Keratinocyte (primary cell): ENCODE data around the gene CALR3. TPM values are rescaled to one million over a fixed set of nuclear protein-coding genes. Genes with fewer than 3 reads are reported as not detected.

Experiments used
- DNase-seq: peaks from one replicate; pipeline ENCODE4 v3.0.0-alpha.2; 2011; ENCODE audit warnings: low read depth, missing footprints, low spot score
- FAIRE-seq: peaks from 2 replicates; lab custom pipeline; 2011; peaks lifted over from hg19 to GRCh38; lab: Jason Lieb, UNC
- H2AFZ ChIP-seq: 2 replicates; pipeline ENCODE4 v1.6.0; 2012; ENCODE audit warnings: low read length, control low read depth, inconsistent platforms; ENCODE audit not compliant: control insufficient read depth
- H3K27ac ChIP-seq: 2 replicates; pipeline ENCODE4 v1.5.1; 2011; ENCODE audit warnings: low read length; ENCODE audit not compliant: control insufficient read depth, insufficient read depth
- H3K27me3 ChIP-seq: 3 replicates; pipeline ENCODE4 v1.6.0; 2011; ENCODE audit warnings: low read length; ENCODE audit not compliant: control insufficient read depth, insufficient read depth; ENCODE audit errors: extremely low read depth
- H3K36me3 ChIP-seq, 2 experiments: 2 replicates in 1 of 2; 3 replicates in 1 of 2; pipeline ENCODE4 v1.5.1; 2011; ENCODE audit warnings: low read length in 2 of 2, mild to moderate bottlenecking in 1 of 2; ENCODE audit not compliant: control insufficient read depth in 2 of 2, insufficient read depth in 2 of 2; ENCODE audit errors: extremely low read depth in 1 of 2
- H3K4me1 ChIP-seq: 3 replicates; pipeline ENCODE4 v1.5.1; 2011; ENCODE audit warnings: low read length; ENCODE audit not compliant: control insufficient read depth, insufficient read depth; ENCODE audit errors: extremely low read depth
- H3K4me2 ChIP-seq: 3 replicates; pipeline ENCODE4 v1.6.0; 2011; ENCODE audit warnings: low read depth, low read length; ENCODE audit not compliant: control insufficient read depth, insufficient read depth; ENCODE audit errors: extremely low read depth
- H3K4me3 ChIP-seq, 3 experiments: fragments of 200-600 bp in 1 of 3; sonication (generic) in 1 of 3; 2 replicates in 2 of 3; 3 replicates in 1 of 3; pipeline ENCODE4 v1.5.1; 2011 to 2016; ENCODE audit warnings: low read length in 3 of 3, mild to moderate bottlenecking in 3 of 3, control low read depth in 2 of 3, inconsistent platforms in 1 of 3, low read depth in 1 of 3, mixed read lengths in 1 of 3, mixed run types in 1 of 3, moderate library complexity in 1 of 3; ENCODE audit not compliant: control insufficient read depth in 2 of 3, insufficient read depth in 2 of 3; ENCODE audit errors: extremely low read depth in 1 of 3
- H3K79me2 ChIP-seq: 2 replicates; pipeline ENCODE4 v1.6.0; 2012; ENCODE audit warnings: low read length; ENCODE audit not compliant: control insufficient read depth, insufficient read depth
- H3K9ac ChIP-seq: 3 replicates; pipeline ENCODE4 v1.6.0; 2011; ENCODE audit warnings: low read length; ENCODE audit not compliant: control insufficient read depth, insufficient read depth; ENCODE audit errors: extremely low read depth
- H3K9me1 ChIP-seq: 3 replicates; pipeline ENCODE4 v1.6.0; 2011; ENCODE audit warnings: low read length; ENCODE audit not compliant: control insufficient read depth, insufficient read depth; ENCODE audit errors: extremely low read depth
- H3K9me3 ChIP-seq: 2 replicates; pipeline ENCODE4 v1.5.1; 2012; ENCODE audit warnings: low read depth, low read length; ENCODE audit not compliant: control insufficient read depth
- H4K20me1 ChIP-seq: 3 replicates; pipeline ENCODE4 v1.6.0; 2011; ENCODE audit warnings: low read length; ENCODE audit not compliant: control insufficient read depth, insufficient read depth; ENCODE audit errors: extremely low read depth
- EZH2 ChIP-seq: IDR thresholded peaks from one replicate; pipeline ENCODE4 v1.6.1; 2012; ENCODE audit warnings: inconsistent platforms, mild to moderate bottlenecking, low read length, moderate library complexity
- dilution Hi-C: fragments of 300-500 bp; cut with MboI; formaldehyde crosslinking; loops from one replicate; pipeline ENCODE4 v1.7.0; 2020; ENCODE audit warnings: low sequenced_read_pairs; ENCODE audit not compliant: extremely low pct_ligation_motif_present
- polyA plus RNA-seq, 5 experiments: library from polyadenylated mRNA; depleted of rRNA in 3 of 5; stranded (reverse) in 3 of 5; stranded (forward) in 1 of 5; unstranded in 1 of 5; fragments of >200 nt; gene quantifications; 1 replicate in 1 of 5; 2 replicates in 3 of 5; 3 replicates in 1 of 5; pipeline versions ENCODE4 v1.2.1 to v1.2.3, GENCODE V29; 2011 to 2012; ENCODE audit warnings: missing spikeins in 2 of 5, low read depth in 1 of 5, low replicate concordance in 1 of 5
- TF ChIP-seq, protein P1 (sequence below), 3 experiments: IDR thresholded peaks in 1 of 3; conservative IDR thresholded peaks in 1 of 3; optimal IDR thresholded peaks in 1 of 3; 2 replicates in 2 of 3; 3 replicates in 1 of 3; pipeline versions ENCODE3 to v1.5.1; 2011; ENCODE audit warnings: low read length in 3 of 3, mild to moderate bottlenecking in 3 of 3, moderate library complexity in 2 of 3, control low read depth in 1 of 3, inconsistent platforms in 1 of 3; ENCODE audit not compliant: insufficient read depth in 2 of 3; ENCODE audit errors: extremely low read depth in 1 of 3

CALR3 gene
- polyA plus RNA-seq, 1 donor (not counting 4 experiments of a cell fraction or from before 2014, with no cell fraction given), result not detected

DNA sequence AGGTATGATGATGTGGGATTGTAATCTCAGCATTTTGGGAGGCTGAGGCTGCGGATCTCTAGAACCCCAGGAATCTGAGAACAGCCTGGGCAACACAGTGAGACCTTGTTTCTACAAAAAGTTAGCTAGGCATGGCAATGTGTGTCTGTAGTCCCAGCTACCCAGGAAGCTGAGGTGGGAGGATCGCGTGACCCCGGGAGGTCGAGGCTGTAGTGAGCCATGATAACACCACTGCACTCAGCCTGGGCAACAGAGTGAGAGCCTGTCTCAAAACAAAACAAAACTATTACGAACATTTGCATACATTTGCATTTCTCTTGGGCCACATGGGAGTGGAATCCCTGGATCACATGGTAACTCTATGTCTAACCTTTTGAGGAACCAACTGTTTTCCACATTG lies 1.9 kb upstream of the CALR3 start:
- no peak overlapping the region for H2AFZ ChIP-seq
- no peak overlapping the region for H3K27ac ChIP-seq
- no peak for FAIRE-seq
- no peak overlapping the region for H3K9ac ChIP-seq
- dilution Hi-C loops, result no loop called here
- peaks cover 5% of the 10 kb centered on the region for H3K4me1 ChIP-seq
- TF ChIP-seq, protein P1, sequence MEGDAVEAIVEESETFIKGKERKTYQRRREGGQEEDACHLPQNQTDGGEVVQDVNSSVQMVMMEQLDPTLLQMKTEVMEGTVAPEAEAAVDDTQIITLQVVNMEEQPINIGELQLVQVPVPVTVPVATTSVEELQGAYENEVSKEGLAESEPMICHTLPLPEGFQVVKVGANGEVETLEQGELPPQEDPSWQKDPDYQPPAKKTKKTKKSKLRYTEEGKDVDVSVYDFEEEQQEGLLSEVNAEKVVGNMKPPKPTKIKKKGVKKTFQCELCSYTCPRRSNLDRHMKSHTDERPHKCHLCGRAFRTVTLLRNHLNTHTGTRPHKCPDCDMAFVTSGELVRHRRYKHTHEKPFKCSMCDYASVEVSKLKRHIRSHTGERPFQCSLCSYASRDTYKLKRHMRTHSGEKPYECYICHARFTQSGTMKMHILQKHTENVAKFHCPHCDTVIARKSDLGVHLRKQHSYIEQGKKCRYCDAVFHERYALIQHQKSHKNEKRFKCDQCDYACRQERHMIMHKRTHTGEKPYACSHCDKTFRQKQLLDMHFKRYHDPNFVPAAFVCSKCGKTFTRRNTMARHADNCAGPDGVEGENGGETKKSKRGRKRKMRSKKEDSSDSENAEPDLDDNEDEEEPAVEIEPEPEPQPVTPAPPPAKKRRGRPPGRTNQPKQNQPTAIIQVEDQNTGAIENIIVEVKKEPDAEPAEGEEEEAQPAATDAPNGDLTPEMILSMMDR (optimal IDR thresholded peaks at IDR 0.05 in 1 of 3, IDR thresholded peaks at IDR 0.05 in 1 of 3, conservative IDR thresholded peaks at IDR 0.05 in 1 of 3; ENCODE audit: extremely low read depth in 1 of 3, insufficient read depth in 2 of 3, low read length in 3 of 3), result no peak
- no peak for TF ChIP-seq EZH2
- no peaks in the 10 kb centered on the region for H3K27me3 ChIP-seq
- no peak overlapping the region for H3K4me2 ChIP-seq
- no peak for DNase-seq
- H3K9me1 ChIP-seq, result no peaks in the 10 kb centered on the region
- H4K20me1 ChIP-seq, result no peaks in the 10 kb centered on the region
- H3K4me3 ChIP-seq, result no peak overlapping the region
- H3K9me3 ChIP-seq, result no peaks in the 10 kb centered on the region
- H3K79me2 ChIP-seq, result peaks cover 13% of the 10 kb centered on the region
- H3K36me3 ChIP-seq, result peaks cover 0 to 4% of the 10 kb centered on the region in 2 experiments

DNA sequence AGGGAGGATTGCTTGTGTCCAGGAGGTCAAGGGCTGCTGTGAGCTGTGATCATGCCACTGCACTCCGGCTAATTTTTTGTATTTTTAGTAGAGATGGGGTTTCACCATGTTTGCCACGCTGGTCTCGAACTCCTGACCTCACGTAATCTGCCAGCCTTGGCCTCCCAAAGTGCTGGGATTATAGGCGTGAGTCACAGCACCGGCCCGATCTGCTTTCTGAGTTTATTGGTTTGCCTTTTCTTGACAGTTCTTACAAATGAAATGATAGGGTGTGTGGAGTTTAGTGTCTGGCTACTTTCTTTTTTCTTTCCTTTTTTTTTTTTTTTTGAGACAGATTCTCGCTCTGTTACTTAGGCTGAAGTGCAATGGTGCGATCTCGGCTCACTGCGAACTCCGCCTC lies 1.1 kb upstream of the CALR3 start:
- Histone ChIP-seq H3K4me2 (peak overlapping the region; percentile 87), H3K4me3 (peak overlapping the region; percentile 68 to 92 (median 84)), H3K27ac (no peak overlapping the region), H3K27me3 (no peaks in the 10 kb centered on the region), H3K79me2 (peaks cover 13% of the 10 kb centered on the region), H3K9ac (peak overlapping the region; percentile 67), H4K20me1 (no peaks in the 10 kb centered on the region), H3K9me3 (no peaks in the 10 kb centered on the region), H3K4me1 (peaks cover 5% of the 10 kb centered on the region), H3K36me3 (peaks cover 0 to 4% of the 10 kb centered on the region in 2 experiments), H3K9me1 (no peaks in the 10 kb centered on the region), H2AFZ (peak overlapping the region; percentile 97)
- FAIRE-seq (no peak), DNase-seq (no peak)
- no peak for TF ChIP-seq EZH2
- TF ChIP-seq, protein P1 (optimal IDR thresholded peaks at IDR 0.05 in 1 of 3, IDR thresholded peaks at IDR 0.05 in 1 of 3, conservative IDR thresholded peaks at IDR 0.05 in 1 of 3; ENCODE audit: extremely low read depth in 1 of 3, insufficient read depth in 2 of 3, low read length in 3 of 3), result no peak
- dilution Hi-C loops, result no loop called here
